UCSD-AML1 (cell line): ENCODE measurements around the gene LARGE1.
"Not testable (repeated sequence)": the region's sequence is repeated elsewhere in the genome, so short reads cannot be mapped to it uniquely, and the experiment has no call there.

ENCODE experiments used
- DNase-seq: peaks from one replicate; lab custom pipeline; 2025; ENCODE audit not compliant: unreplicated experiment; lab: John Stamatoyannopoulos, UW

The LARGE1 gene

DNA sequence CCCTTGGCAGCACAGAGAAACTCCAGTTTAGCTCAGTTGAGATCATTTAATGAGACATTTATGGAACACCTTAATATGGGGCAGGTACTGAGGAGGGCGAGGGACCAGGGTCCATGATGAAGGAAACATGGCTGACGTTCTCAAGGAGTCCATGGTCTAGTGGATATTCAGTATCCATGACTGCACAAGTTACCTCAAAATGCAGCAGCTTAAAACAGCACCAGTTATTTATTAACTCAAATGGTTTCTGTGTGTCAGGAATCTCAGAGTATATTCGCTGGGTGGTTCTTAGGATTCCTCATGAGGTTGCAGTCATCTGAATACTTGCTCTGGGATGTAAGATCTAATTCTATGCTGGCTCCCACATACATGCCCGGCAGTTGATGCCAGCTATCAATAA lies 346.8 kb downstream of the LARGE1 start:
- no peak for DNase-seq

DNA sequence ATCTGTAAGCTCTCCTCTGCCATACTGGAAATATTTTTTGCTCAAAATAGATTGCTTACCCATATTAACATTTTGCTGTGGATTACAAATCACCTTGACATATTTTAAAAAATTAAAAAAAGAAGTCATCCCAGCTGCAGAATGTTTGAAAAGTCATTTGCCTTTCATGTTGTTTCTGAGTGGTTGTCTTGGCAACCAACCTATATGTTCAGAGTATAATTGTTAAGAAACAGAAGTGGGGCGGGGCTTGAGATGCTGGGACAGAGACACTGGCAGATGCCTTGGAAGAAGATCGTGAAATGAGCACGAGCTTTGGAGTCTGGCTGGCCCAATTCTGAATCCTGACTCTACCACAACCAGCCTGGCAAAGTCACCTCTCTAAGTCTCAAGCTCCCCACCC lies 348.2 kb downstream of the LARGE1 start:
- no peak for DNase-seq

DNA sequence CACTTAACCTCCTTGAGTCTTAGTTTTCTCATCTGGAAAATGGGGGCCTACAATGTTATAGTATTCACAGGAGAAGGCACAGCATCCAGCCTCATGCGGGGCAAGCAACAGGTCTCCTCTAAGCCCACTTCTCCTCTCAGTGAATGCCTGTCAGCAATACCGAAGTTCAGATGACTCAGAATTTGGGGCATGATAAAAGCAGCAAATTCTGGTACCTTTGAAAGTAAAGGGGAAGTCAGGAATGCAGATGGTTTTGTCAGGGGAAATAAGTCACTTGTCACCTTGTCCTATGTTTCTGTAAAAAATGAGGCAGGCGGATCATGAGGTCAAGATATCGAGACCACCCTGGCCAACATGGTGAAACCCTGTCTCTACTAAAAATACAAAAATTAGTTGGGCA lies 350.2 kb downstream of the LARGE1 start:
- DNase-seq: no peak

DNA sequence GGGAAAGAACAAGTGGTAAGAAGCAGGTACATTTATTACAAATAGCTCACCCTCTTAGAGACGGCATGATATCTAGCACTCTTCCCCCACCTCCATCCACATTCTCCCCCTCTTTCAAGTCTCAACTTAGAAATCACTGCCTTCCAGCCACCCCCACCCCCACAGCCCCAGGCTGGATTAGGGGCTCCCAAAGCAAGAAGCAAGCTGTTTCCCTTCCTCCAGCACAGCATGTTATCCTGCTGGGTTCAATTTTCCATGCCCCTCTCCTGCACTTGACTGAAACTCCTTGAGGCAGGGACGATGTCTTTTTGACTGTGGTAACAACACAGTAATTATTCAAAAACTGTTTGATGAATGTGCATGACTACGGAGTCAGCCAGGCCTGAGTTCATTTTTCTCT lies 350.7 kb downstream of the LARGE1 start:
- no peak for DNase-seq

DNA sequence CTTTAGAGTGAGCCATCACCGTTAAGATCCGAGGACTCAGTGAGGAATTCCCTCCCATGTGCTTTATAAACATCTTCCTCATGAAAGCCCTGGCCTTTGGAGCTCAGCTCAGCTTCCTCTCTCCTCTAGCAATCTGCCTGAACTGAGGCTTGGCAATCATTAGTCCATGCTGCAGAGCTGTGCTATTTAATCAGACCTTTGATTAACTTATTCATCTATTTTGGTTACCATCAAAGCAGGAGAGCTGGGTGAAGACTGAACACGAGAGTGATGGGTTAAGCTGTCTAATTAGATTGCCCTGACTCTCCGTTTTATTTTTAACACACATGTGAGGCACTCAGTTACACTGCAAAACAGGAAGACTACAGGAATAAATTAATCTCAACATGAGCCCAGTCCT lies 351.3 kb downstream of the LARGE1 start:
- DNase-seq: no peak

DNA sequence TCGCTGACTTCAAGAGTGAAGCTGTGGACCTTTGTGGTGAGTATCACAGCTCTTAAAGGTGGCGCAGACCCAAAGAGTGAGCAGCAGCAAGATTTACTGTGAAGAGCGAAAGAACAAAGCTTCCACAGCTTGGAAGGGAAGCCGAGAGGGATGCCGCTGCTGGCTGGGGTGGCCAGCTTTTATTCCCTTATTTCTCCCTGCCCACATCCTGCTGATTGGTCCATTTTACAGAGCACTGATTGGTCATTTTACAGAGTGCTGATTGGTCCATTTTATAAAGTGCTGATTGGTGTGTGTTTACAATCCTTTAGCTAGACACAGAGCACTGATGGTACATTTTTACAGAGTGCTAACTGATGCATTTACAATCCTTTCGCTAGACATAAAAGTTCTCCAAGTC lies 353.8 kb downstream of the LARGE1 start:
- DNase-seq: not testable (repeated sequence)

DNA sequence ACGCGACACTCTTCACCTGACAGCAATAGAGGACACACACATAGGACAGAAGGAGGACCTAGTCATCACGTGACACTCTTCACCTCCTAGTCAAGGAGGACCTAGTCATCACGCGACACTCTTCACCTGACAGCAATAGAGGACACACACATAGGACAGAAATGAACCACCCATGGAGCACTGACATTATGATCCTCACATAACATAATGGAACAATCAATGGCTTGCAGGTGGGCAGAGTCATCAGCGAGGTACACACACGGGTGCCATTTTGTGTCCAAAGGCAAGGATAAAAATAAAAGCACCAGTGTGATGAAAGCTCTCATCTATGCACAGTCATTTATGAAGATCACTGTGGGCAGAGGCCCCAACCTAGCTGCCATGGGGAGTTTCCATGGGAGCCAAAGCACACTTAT lies 354.7 kb downstream of the LARGE1 start:
- no peak for DNase-seq

DNA sequence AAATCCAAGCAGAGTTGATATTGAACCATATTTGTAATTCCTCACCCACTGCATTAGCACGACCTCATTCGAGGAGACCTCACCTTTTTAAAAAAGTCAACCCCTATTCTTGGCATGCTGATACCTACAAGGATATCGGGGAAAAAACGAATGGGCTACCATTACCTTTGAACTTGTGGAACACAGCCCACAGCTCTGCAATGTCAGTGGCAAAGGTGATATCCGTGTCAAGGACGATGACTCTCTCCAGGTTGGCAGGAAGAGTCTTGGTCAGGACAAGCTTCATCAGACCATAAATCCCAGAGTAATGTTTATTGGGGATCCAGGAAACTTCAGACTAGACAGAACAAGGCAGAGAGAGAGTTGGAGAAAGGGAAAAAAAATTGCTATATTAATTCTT lies 355.6 kb downstream of the LARGE1 start:
- DNase-seq: no peak

DNA sequence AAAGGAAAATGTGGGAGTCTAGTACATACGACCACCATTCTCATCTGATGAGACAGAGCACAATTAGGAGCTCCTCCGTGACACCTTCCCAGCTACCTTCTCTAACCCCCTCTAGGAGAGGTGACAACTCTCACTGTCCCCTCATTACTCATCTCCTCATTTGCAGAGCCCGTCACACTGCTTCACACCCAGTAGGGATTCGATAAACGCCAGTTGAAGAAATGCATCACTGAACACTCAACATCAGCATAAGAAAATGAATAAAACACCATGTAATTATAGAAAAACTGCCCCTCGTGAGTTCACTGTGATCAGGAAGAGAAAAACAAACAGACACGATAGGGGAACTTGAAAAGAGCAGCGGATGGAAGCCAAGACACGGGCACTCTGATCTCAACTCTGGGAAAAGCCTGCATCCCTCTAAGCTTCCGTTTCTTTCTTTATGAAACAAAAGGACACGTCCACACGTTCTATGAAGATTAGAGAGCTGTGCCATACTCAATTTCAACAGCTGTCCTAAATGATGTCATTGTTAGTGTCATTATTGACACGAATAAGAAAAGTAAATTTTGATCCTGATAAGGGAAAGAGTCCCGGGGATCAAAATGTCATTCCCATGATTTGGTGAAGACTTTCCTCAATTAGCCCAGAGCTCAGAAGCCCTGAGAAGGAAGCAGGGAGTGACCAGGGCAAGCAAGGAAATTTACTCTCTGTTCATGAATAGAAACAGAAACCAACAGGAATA lies 356.9 kb downstream of the LARGE1 start:
- no peak for DNase-seq

DNA sequence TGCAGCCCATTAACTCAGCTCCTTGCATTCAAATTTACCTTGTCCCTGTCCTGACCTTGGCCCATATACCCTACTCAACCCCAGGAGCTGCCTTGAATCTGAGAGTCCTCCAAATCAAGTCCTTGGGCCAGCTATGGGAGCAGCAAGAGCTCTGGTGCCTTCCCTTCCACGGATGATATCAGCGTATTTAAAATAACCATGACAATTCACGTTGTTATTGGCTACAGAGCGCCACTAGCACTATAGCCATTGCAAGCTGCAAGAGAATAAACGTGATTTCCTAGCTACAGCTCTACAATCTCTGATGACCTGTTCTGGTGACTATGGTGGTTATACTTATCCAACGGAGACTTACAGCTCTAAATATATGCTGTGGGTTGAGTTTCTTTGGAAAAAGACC lies 357.8 kb downstream of the LARGE1 start:
- DNase-seq: no peak

DNA sequence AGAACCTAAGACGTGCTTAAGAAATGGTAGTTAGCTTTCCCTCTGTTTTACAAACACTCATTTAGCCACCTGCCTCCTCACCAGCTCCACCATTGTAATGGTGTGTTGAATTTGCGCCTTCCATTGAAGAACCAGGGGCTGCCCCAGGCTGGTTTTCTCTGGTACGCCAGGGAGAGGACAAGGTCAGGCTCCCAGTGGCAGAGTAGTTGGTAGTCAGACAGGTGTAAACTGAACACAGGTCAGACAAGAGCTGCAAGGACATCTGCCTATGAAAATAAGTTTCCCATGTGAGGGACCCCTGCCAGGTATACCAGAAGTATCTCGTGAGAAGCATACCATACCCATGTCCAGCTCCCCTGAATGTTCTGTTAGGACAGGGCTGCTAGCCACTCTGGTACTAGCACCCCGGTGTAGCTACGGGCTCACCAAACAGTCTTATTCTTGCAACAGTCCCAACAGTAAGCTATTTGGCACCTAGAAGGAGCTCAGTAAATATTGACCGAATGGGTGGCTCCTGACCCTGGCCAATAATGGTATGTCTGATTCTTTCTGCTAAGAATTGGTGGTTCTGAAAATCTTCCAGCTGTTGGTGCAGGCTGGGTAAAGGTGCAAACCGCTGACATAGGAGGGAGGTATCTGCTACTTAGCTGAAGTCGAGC lies 359.0 kb downstream of the LARGE1 start:
- no peak for DNase-seq

DNA sequence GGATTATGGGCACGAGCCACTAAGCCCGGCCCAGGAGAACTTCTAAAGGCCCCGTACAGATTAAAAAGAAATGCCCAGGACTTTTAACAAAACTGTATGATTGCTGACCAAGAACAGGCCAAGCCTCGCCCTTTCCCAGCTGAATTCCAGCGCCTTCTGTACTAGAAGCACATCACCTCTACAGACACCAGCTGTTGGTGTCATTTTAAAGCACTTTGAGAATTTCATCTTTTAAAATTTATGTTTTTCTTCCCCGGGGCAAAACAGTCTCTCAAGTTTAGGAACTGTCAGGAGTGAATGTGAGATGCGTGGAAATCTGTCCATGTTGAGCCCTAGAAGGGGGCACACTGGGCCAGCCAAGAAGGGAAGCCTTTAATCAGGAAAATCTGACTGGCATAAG lies 362.4 kb downstream of the LARGE1 start:
- DNase-seq: no peak

DNA sequence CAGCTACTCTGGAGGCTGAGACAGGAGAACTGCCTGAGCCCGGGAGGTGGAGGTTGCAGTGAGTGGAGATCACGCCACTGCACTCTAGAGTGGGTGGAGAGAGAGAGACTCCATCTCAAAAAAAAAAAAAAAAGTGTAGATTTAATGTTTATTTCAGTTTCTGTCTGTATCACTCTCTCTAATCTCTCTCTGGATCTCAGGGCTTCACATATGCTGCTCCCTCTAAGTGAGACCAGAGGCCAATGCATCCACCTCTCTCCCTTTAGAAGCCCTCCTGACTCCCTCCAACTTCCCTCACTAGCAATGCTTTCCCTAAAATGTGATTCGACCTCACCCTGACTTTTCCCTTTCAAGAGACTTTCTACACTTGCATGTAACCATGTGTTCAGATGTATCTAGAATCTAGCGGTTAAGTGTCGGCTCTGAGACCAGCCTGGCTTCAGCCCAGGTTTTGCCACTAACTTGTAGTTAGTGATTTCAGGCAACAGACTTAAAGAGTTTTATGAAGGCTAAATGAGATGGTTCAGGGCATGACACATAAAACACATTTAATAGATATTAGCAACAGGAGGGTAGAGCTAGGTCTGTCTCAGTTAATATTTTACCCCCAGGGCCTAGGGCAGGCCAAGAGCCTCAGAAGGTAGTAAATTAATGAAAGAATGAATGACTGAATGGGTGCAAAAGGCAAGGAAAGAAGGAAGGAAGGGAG lies 364.3 kb downstream of the LARGE1 start:
- no peak for DNase-seq

DNA sequence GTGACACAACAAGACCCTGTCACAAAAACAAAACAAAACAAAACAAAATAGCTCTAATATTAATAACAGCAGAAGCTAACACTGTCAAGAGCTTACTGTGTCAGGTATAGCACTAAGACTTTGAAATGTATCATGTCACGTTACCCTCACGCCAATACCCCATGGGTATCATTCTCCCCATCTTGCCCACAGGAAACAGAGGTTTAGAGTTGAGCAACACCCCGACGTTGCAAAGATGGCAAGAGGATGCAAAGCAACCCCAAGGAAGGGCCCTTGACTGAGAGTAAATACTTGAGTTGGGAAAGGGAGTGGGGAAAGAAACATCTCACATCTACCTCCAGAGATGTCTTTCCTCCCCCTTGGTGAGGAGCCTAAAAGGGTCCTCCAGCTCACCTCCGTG lies 366.8 kb downstream of the LARGE1 start:
- DNase-seq: no peak

DNA sequence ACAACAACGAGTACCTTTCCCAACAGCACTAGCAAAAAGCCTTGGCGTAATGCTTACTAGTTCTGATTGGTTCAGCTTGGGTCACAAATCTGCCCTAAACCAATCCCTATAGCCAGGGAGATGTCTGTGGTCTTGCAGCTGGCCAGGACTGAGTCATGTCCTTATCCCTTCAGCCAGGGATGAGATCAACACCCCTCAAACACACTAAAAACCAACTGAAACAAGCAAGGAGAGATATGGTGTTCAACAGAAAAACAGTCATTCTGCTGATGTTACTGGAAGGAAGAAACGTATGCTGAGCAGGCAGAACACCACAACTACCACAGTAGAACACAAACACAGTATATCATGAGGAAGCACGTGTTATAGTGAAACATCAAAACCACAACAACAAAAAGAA lies 375.6 kb downstream of the LARGE1 start:
- no peak for DNase-seq

DNA sequence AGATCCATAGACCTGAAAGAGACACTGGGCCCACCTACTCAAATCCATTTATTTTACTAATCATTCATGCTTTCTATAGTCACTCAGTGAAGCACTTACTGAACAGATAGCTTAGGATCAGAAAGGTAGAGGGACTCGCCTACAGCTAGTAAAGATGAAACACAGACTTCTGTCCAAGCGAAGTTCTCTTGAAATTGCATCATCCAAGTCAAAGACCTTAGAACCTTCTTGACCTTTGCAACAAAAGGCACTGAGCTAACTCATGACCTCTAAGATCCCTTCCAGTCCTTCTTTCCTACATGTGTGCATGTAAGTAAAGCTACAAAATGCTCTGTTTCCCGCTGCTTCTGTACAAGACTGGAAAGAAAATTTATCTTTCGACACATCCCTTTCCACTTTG lies 377.6 kb downstream of the LARGE1 start:
- no peak for DNase-seq

DNA sequence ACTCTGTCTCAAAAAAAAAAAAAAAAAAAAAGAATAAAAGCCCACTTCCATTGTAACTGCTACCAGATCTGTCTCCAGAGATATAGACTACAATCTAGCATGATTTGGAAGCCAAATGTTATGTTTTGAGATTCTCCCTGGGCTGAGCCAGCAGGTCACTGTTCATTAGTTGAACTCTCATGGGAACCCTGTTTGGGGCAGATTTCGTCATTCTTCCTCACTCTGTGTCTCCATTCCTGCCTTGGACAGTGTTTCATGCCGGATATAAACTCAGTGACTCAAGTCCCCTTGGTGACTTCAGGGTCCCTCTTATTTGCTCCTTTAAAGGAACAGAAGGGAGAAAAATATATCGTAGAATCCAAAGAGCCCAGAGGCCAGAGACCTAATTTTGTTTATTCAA lies 378.1 kb downstream of the LARGE1 start:
- no peak for DNase-seq

DNA sequence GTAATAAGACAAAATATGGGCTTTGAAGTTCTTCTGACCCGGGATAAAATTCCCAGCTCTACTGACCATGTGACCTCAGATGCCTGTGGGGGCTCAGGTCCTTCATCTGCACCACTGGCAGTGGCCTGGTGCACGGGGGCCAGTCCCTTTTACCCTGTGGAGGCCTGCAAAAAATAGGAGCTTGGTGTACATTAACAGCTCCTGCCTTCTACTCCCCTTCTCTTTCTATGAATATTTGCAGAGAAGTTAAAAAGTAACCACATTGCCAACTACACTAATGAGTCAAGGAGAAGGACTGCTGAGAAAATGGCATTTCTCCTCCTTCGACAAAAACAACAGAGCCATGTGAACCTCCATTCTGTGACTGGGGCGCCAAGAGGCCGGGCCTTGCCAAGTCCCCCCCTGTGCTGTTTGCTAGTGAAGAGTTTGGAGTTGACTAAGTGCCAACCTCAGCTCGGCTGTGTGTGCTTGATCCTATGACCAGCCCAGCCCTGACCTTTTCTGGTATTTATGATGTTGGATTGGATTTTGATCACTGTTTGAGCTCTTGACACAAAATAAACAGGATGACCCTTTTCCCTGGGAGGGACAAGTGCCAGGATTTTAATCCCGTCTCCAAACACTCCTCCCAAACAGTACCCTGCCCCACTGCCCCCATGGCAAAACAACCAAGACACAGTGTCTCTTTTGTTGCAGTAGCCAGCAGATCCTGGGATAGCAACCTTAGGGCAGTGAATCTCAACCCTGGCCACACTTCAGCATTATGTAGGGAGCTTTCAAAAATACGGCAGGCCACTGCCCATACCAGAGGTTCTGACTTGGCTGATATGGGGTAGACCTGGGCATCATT lies 380.1 kb downstream of the LARGE1 start:
- no peak for DNase-seq

DNA sequence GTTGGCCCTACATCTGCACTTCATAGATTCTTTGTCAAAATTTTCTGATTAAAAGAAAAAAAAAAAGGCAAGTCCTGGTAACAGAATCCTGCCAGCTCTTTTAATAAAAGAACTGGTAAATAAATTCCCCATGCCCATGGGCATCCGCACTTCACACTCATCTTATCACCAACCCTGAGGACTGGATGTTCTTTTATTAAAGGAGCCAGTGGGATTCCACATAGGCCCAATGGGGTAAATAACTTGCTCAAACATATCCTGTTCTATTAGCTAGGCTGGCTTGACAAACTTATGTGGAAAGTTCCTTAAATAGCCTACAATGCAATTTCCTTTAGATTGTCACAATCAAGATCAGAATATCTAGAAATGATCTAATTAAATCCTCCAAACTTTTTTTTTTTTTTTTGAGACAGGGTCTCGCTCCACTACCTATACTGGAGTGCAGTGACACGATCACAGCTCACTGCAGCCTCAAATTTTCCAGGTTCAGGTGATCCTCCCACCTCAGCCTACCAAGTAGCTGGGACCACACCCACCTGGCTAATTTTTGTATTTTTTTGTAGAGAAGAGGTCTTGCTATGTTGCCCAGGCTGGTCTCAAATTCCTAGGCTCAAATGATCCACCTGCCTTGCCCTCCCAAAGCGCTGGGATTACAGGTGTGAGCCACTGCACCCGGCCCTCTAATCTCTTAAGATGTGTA lies 380.9 kb downstream of the LARGE1 start:
- DNase-seq: no peak

DNA sequence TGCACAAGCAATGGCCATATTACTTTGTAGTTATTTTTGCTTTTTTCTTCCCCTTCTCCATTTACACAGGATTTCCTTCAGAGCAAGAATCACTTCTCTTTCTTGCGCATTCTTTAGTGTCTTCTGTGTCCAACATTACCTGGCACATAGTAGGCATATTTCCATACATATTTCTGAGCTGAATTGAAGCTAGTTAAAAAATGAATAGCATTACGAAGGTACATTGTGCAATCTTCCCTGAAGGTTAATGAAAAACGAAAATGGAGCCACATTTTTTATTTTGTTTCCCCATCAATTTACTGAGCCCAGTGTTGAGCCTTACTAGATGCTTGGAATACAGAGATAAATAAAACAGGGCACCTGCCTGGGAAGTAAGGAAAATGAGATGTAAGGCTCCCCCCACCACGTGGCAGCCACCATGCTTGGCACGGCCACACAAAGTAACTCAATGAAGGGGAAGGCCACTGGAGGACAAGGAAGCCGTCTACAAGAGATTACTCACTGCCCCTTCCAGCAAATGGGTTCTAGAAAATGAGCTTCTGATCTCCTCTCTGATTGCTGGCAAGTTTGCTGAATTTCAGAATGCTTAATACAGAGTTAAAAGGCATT lies 381.9 kb downstream of the LARGE1 start:
- no peak for DNase-seq
